HCT116 (cell line): ENCODE measurements around the gene SMARCA4. TPM values are rescaled to one million over a fixed set of nuclear protein-coding genes. Genes with fewer than 3 reads are reported as not detected.

Source experiments
- ATAC-seq: fragments of 200-7000 bp; cut with Tn5 transposase; 2 replicates; pipeline ENCODE4 v1.9.1; 2020; ENCODE audit warnings: mild to moderate bottlenecking, moderate library complexity
- BruUV-seq: library from RNA; stranded (reverse); fragments of 400-500 nt; replicated peaks from 2 replicates; lab custom pipeline; 2021; lab: Mats Ljungman, UMichigan
- CTCF ChIA-PET: fragments of 300-600 bp; sonication (Branson Sonifier 250); formaldehyde crosslinking; loops from one replicate; lab custom pipeline; 2021; ENCODE audit warnings: antibody characterized with exemption; lab: Charles Lee
- POLR2A ChIA-PET: fragments of 300-600, 350-600 bp; sonication (Branson Sonifier 250); formaldehyde crosslinking; loops from one replicate; lab custom pipeline; 2021; ENCODE audit warnings: antibody characterized with exemption; lab: Charles Lee
- RAD21 ChIA-PET, 2 experiments: fragments of 300-600 bp; sonication (Branson Sonifier 250); formaldehyde crosslinking; loops; one replicate each; lab custom pipeline; 2023; ENCODE audit warnings: low total read pairs in 2 of 2; ENCODE audit not compliant: uncharacterized antibody in 2 of 2, unreplicated experiment in 2 of 2, low non-redundant PET in 1 of 2; lab: Charles Lee
- DNase-seq: peaks from one replicate; pipeline ENCODE4 v3.0.0-alpha.2; 2010; ENCODE audit warnings: low read depth, low spot score
- H2AFZ ChIP-seq: fragments of 200-600 bp; shearing (Covaris generic), sonication (generic); 2 replicates; pipeline ENCODE4 v1.6.1; 2017; ENCODE audit warnings: low read depth, mixed run types, mixed read lengths, antibody characterized with exemption, low read length; ENCODE audit not compliant: poor library complexity, severe bottlenecking
- H3K27ac ChIP-seq: 2 replicates; pipeline ENCODE4 v1.5.1; 2012; ENCODE audit warnings: low read depth, low read length
- H3K27me3 ChIP-seq: fragments of 200-600 bp; sonication (generic); 2 replicates; pipeline ENCODE4 v1.6.1; 2016; ENCODE audit warnings: mixed run types, low read length, mixed read lengths; ENCODE audit not compliant: insufficient read depth
- H3K36me3 ChIP-seq, 2 experiments: fragments of 200-500 bp in 1 of 2; fragments of 200-600 bp in 1 of 2; sonication (Bioruptor generic) in 1 of 2; sonication (generic) in 1 of 2; 2 replicates each; pipeline versions ENCODE4 v1.5.1 to v1.6.1; 2014 to 2016; ENCODE audit warnings: low read length in 2 of 2, inconsistent platforms in 1 of 2, mixed read lengths in 1 of 2, mixed run types in 1 of 2; ENCODE audit not compliant: insufficient read depth in 2 of 2, control insufficient read depth in 1 of 2
- H3K4me1 ChIP-seq, 2 experiments: fragments of 200-600 bp in 1 of 2; sonication (generic) in 1 of 2; 2 replicates each; pipeline versions ENCODE4 v1.5.1 to v1.6.1; 2012 to 2017; ENCODE audit warnings: low read length in 2 of 2, inconsistent platforms in 1 of 2, mild to moderate bottlenecking in 1 of 2, mixed read lengths in 1 of 2, mixed run types in 1 of 2, moderate library complexity in 1 of 2; ENCODE audit not compliant: insufficient read depth in 2 of 2, control insufficient read depth in 1 of 2
- H3K4me2 ChIP-seq: fragments of 200-600 bp; sonication (generic); 2 replicates; pipeline ENCODE4 v1.6.1; 2017; ENCODE audit warnings: mixed run types, low read length, mixed read lengths
- H3K4me3 ChIP-seq, 2 experiments: fragments of 200-600 bp in 1 of 2; sonication (generic) in 1 of 2; replicated peaks in 1 of 2; 2 replicates each; pipeline ENCODE4 v1.5.1; 2011 to 2016; ENCODE audit warnings: low read length in 2 of 2, control low read depth in 1 of 2, low read depth in 1 of 2, mild to moderate bottlenecking in 1 of 2, mixed read lengths in 1 of 2, mixed run types in 1 of 2
- H3K79me2 ChIP-seq: fragments of 200-600 bp; sonication (generic); 2 replicates; pipeline ENCODE4 v1.6.1; 2017; ENCODE audit warnings: mild to moderate bottlenecking, mixed run types, low read length, moderate library complexity, mixed read lengths; ENCODE audit not compliant: insufficient read depth
- H3K9ac ChIP-seq: fragments of 200-600 bp; sonication (generic); 2 replicates; pipeline ENCODE4 v1.6.1; 2016; ENCODE audit warnings: low read length, mixed read lengths
- H3K9me2 ChIP-seq: fragments of 200-600 bp; sonication (generic), shearing (Covaris generic); 2 replicates; pipeline ENCODE4 v1.6.1; 2017; ENCODE audit warnings: mixed run types, mild to moderate bottlenecking, moderate library complexity; ENCODE audit not compliant: insufficient read depth
- H3K9me3 ChIP-seq, 2 experiments: fragments of 200-500 bp in 1 of 2; fragments of 200-600 bp in 1 of 2; sonication (Bioruptor generic) in 1 of 2; sonication (generic) in 1 of 2; 2 replicates each; pipeline ENCODE4 v1.6.1; 2014 to 2017; ENCODE audit warnings: low read length in 2 of 2, mixed read lengths in 2 of 2, inconsistent platforms in 1 of 2, low read depth in 1 of 2, mild to moderate bottlenecking in 1 of 2, mixed run types in 1 of 2, moderate library complexity in 1 of 2; ENCODE audit not compliant: control insufficient read depth in 1 of 2, insufficient read depth in 1 of 2
- H4K20me1 ChIP-seq: fragments of 200-600 bp; sonication (generic), shearing (Covaris generic); 2 replicates; pipeline ENCODE4 v1.6.1; 2017; ENCODE audit warnings: mixed run types, mild to moderate bottlenecking, moderate library complexity; ENCODE audit not compliant: insufficient read depth
- ELF1 ChIP-seq: IDR thresholded peaks from 2 replicates; pipeline ENCODE4 v1.6.1; 2012; ENCODE audit warnings: low read depth, borderline replicate concordance
- EZH2 ChIP-seq: fragments of 200-600 bp; sonication (generic); IDR thresholded peaks from 2 replicates; pipeline ENCODE4 v1.6.1; 2017; ENCODE audit warnings: antibody characterized with exemption, mixed run types
- EZH2phosphoT487 ChIP-seq: fragments of 200-600 bp; IDR thresholded peaks from 2 replicates; pipeline ENCODE4 v1.6.1; 2018; ENCODE audit warnings: antibody characterized with exemption, borderline replicate concordance
- JUND ChIP-seq: IDR thresholded peaks from 2 replicates; pipeline ENCODE4 v1.6.1; 2012
- MAX ChIP-seq: IDR thresholded peaks from 2 replicates; pipeline ENCODE4 v1.6.1; 2012
- POLR2A ChIP-seq: IDR thresholded peaks from 2 replicates; pipeline ENCODE4 v1.7.0; 2011; ENCODE audit warnings: borderline replicate concordance; ENCODE audit not compliant: insufficient read depth, insufficient read length; ENCODE audit errors: extremely low read depth
- POLR2AphosphoS5 ChIP-seq: IDR thresholded peaks from 2 replicates; pipeline ENCODE4 v1.6.1; 2011; ENCODE audit warnings: mild to moderate bottlenecking, low read depth, low read length, moderate library complexity
- SRF ChIP-seq: IDR thresholded peaks from 2 replicates; pipeline ENCODE4 v1.6.1; 2012; ENCODE audit warnings: low read depth
- TCF7L2 ChIP-seq: IDR thresholded peaks from 2 replicates; pipeline ENCODE4 v1.7.0; 2011; ENCODE audit warnings: borderline replicate concordance, inconsistent platforms; ENCODE audit not compliant: insufficient read depth, insufficient read length; ENCODE audit errors: extremely low read depth
- ZBTB33 ChIP-seq: IDR thresholded peaks from 2 replicates; pipeline ENCODE4 v1.6.1; 2011; ENCODE audit warnings: mild to moderate bottlenecking, low read length, moderate library complexity; ENCODE audit not compliant: insufficient replicate concordance; ENCODE audit errors: extremely low read depth
- ZNF274 ChIP-seq: fragments of 200-500 bp; sonication (Bioruptor generic); IDR thresholded peaks from 2 replicates; pipeline ENCODE4 v1.6.1; 2014; ENCODE audit warnings: mild to moderate bottlenecking, low read depth, low read length, inconsistent platforms
- intact Hi-C: fragments of 100-400 bp; cut with micrococcal nuclease; formaldehyde crosslinking; loops from 2 replicates; pipeline ENCODE4 v1.10.0; 2022
- total RNA-seq: library from RNA; stranded (reverse); gene quantifications from one replicate; pipeline ENCODE4 v1.2.1, GENCODE V29; 2021; ENCODE audit not compliant: unreplicated experiment

SMARCA4 gene
- total RNA-seq, 1 experiment from 2014 or later, result 116 TPM

GRCh38 chr19:11020982-11021759 lies 60.3 kb downstream of the SMARCA4 start:
- no peaks in the 10 kb centered on the region for H4K20me1 ChIP-seq
- DNase-seq, result no peak
- no TSS peak for BruUV-seq
- ATAC-seq, result no peak
- ChIA-PET RAD21 (interaction anchor here in 1 of 2 experiments (0.9 kb wide), 1 partner anchor 84 kb away, joined by 5 read pairs; no protein-coding TSS in a partner anchor), POLR2A (interaction anchor here (0.6 kb wide), 1 partner anchor 14 kb away, joined by 3 read pairs; no protein-coding TSS in a partner anchor), CTCF (no interaction called here)
- no peak overlapping the region for H3K4me2 ChIP-seq
- H3K27ac ChIP-seq, result no peak overlapping the region
- peaks cover 0 to 6% of the 10 kb centered on the region in 2 experiments; a peak in 1 of 4 replicates for H3K4me1 ChIP-seq
- no peaks in the 10 kb centered on the region for H3K27me3 ChIP-seq
- peaks cover 4% of the 10 kb centered on the region; the same call in 1 of the 2 replicates for H3K79me2 ChIP-seq
- TF ChIP-seq ZNF274, result no peak
- TF ChIP-seq ELF1, result no peak
- no peak for TF ChIP-seq EZH2phosphoT487
- no peak for TF ChIP-seq POLR2AphosphoS5
- no peak for TF ChIP-seq POLR2A
- TF ChIP-seq TCF7L2, result no peak
- no peak for TF ChIP-seq JUND
- TF ChIP-seq MAX, result no peak
- TF ChIP-seq ZBTB33, result no peak
- TF ChIP-seq EZH2, result no peak
- TF ChIP-seq SRF, result no peak
- no peaks in the 10 kb centered on the region for H3K9me2 ChIP-seq
- no peak overlapping the region for H2AFZ ChIP-seq
- no peak overlapping the region for H3K4me3 ChIP-seq
- intact Hi-C loops, result no loop called here
- H3K9ac ChIP-seq, result no peak overlapping the region
- no peaks in the 10 kb centered on the region for H3K9me3 ChIP-seq
- peaks cover 58 to 70% of the 10 kb centered on the region in 2 experiments for H3K36me3 ChIP-seq
